Measurements from ENCODE around the gene CLASP1.
A peak's percentile ranks its signal among the peaks of the same experiment; 100 is the strongest.
"Not testable (repeated sequence)": the region's sequence is repeated elsewhere in the genome, so short reads cannot be mapped to it uniquely, and the experiment has no call there.

CLASP1 gene

DNA sequence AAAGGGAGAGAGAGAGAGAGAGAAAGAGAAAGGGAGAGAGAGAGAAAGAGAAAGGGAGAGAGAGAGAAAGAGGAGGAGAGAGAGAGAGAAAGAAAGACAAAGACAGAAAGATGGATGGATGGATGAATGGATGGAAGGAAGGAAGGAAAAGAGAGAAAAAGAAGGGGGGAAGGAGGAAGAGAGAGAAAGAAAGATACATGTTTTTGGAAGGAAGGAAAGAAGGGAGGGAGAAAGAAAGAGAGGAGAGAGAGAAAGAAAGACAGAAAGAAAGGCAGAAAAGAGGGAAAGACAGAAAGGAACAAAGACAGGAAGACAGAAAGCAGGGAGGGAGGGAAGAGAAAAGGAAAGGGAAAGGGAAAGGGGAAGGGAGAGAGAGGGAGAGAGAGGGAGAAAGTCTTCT is 67.0 kb downstream of the CLASP1 start:
- no peak for DNase-seq (ENCODE audit: low read depth)

DNA sequence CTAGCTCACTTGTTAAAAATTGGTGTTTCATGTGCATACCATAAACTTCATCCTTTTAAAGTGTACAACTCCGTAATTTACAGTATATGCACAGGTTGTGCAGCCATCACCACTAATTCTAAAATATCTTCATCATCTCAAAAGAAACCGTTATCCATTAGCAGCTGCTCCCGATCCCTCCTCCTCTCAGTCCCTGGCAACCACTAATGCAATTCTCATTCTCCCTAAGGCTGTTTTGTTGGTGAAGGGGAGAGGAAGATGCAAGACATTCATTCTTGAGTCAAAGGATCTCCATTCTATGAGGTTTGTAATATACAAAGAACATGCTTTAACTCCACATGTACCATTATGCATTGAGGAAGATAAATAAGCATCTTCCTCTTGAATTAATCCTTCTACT is 70.0 kb downstream of the CLASP1 start:
- no peak for DNase-seq (ENCODE audit: low read depth)

DNA sequence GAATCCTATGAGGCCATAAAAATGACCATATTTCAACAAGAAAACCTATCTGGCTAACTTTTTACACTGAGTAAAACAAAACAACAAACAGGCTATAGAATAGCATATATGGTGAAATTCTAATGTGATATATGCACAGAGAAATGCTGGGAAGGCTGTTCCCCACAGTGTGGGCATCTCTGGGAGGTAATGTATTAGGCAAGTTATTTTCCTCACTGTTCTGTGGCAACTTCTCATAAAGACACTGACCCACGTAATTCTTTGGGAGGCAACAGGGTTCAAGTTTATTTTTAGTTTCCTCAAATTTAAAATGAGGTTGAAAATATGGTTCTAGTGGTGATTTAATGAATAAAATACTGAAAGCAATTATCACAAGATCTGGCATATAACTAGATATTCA is 71.9 kb downstream of the CLASP1 start:
- DNase-seq (ENCODE audit: low read depth): no peak

DNA sequence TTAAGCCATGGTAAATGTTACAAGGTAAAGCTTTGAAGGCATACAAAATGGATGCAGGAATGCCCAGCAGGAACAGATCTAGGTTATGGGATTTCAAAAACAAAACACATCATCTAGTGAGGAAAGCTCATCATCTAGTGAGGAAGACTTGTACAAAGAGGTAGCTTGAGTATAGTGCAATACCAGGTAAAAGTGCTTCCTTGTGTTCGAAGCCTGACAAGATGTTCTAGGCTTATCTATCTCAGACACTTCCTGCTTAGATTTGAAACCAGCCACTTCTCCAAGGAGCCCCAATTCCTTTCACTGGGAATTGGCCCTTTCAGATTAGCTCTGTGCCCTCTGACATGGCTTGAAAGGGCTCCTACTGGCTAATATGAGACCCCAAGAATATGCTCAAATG is 73.0 kb downstream of the CLASP1 start:
- no peak for DNase-seq (ENCODE audit: low read depth)

DNA sequence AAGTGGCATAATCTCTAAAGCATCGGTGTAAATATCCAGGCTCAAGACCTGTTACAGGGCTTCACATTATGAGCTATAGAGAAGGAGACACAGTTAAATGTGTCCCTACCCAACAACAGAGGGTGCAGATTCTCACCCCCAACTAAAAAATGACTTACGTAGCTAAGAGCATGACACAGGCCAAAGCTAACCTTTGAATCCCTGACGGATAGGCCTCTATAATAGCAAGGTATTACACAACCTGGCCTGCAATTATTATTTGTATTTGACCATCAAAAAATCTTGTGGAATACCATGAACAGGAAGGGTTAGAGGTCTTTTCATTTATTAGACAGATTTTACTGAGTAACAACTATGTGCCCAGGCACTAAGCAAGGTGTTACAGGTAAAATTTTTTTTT is 73.5 kb downstream of the CLASP1 start:
- DNase-seq (ENCODE audit: low read depth): no peak

DNA sequence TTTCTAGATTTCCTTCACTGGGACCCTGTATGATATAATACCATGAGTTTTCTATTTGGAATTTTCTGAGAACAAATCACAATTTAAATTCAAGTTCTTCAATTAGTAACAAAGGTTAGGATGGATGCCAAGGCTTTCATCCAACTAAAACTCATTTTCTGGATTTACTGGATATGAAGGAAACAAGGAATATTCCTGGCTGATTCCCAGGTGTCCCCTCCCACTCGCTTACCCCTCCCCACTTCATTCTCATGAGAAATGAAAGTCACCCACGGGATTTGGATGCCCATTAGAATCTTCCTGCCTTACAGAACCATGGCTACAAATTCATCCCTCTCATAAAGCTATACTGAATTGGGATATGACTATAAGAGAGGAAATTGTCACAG is 78.6 kb downstream of the CLASP1 start:
- no peak for DNase-seq (ENCODE audit: low read depth)

DNA sequence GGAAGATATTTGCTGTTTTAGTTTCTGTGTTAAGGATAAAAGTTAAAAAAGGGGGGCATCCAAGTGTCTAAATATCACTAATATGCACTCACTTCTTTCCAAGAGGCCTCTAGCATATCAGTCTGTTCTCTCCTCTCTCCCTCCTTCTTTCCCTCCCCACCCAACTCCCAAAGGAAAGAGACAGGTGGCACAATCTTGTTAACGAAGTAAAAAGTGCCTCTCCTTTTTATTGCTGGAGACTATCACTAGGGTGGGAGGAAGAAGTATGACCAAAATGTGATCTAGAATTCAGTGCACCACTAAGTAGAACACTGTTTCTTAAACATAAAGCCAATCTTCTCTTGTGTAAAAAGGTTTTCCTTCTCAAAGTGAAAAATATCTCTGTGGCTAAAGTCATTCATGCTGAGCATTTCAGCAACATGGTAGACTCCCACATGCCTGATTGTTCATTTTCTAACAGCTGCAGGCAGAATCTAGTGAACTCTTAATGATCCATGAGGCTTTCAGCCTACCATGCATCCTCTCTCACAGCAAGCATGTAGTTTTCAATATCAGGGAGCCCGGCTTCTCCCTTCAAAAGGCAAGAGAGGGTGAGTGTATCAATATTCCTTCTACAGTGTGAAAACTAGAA is 79.1 kb downstream of the CLASP1 start:
- DNase-seq (ENCODE audit: low read depth): no peak

DNA sequence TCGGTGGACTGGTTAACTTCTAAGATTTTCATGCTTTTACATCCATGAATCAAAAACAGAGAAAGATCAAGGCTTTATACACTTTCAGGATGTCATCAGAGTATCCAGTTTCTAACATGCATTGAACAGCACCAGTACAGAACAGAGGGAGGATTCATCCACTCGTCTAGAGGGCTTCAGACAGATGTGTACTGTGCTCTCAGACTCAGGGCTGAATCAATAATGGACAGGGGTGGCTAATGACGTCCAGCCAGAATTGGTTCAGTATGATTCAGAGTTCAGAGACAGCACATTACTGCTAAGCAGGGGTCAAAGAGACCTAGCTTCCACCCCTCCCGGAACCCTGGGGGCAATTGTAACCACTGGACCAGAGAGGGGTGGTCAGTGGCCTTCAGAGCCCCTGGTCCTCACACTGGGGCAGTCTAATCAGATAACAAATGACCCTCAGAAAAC is 81.3 kb downstream of the CLASP1 start:
- no peak for DNase-seq (ENCODE audit: low read depth)

DNA sequence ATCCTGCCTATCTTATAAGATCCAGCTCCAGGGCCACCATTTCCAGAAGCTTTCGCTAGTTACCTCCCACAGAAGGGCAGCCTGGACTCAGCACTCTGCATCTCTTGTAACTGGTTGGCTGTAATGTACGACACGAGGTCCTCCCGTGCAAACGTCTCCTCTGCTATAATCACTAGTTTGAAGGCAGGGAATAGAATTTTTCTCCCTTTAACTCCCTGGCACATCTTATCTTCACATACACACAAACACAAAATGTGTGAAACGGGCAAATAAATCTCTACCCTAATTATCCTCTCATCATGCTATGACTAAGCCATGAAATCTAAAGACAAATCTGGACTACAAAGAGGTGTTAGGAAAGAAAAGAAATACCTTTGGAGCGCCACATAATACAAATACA is 81.8 kb downstream of the CLASP1 start:
- no peak for DNase-seq (ENCODE audit: low read depth)

DNA sequence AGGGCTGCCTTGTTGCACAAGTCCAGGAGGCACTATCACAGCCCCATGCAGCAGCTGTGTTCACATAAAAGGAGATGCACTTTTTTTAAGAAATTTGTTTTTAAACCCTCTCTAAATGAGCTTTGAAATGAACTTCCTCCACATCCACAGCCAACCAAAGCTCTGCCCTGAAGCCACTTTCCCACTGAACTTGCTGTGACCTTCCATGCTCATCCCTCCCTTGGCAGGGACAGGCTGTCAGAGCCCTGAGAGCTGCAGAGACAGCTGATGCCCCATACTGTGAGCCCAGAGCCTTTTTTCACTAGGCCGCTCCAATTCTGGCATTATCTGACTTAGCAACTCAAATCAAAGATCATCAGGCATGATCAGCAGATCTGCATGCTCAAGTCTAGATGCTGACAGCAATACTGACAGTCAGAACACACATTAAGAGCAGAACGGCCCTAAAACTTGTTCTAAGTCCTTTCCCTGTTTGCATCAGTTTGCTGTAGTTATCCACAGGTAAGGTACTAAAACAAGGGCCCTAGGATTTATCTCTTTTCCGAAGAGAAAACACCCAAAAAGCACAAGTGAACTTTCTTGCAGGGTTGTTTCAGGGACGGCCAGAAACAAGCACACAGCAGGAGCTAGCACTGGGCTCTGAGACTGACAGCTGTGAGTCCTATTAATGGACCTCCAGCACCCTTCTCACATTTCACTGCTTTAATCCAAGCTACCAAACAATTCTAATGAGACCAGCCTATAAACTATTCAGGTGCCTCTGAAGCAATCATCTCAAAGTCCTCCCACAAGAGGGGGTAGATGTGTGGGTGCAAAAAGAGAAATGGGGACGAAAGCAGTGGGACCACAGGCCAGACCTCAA is 83.6 kb downstream of the CLASP1 start:
- no peak for DNase-seq (ENCODE audit: low read depth)

DNA sequence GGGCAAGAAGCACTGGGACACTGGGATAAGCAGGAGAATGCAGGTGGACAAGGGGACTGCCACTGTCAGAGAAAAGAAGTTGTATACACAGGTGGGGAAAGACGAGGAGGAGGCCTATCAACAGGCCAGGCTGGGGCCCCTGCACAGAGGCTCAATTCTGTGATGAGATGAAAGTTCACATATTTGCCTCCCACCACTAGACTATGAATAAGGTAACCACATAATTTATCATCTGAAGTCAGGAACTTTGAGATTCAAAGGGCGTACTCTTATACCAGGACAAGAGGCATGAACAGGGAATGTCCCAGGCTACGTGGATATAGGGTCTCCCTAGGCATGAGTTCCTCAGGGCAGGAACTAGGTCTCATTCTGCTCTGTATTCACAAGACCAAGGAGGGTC is 84.4 kb downstream of the CLASP1 start:
- DNase-seq (ENCODE audit: low read depth): no peak

DNA sequence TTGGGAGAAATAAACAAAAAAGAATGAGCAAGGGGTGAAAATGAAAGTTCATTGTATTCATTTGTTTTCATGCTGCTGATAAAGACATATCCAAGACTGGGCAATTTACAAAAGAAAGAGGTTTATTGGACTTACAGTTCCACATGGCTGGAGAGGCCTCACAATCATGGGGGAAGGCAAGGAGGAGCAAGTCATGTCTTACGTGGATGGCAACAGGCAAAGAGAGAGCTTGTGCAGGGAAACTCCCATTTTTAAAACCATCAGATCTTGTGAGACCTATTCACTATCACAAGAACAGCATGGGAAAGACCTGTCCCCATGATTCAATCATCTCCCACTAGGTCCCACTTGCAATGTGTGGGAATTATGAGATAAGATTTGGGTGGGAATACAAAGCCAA is 85.5 kb downstream of the CLASP1 start:
- DNase-seq (ENCODE audit: low read depth): not testable (repeated sequence)

DNA sequence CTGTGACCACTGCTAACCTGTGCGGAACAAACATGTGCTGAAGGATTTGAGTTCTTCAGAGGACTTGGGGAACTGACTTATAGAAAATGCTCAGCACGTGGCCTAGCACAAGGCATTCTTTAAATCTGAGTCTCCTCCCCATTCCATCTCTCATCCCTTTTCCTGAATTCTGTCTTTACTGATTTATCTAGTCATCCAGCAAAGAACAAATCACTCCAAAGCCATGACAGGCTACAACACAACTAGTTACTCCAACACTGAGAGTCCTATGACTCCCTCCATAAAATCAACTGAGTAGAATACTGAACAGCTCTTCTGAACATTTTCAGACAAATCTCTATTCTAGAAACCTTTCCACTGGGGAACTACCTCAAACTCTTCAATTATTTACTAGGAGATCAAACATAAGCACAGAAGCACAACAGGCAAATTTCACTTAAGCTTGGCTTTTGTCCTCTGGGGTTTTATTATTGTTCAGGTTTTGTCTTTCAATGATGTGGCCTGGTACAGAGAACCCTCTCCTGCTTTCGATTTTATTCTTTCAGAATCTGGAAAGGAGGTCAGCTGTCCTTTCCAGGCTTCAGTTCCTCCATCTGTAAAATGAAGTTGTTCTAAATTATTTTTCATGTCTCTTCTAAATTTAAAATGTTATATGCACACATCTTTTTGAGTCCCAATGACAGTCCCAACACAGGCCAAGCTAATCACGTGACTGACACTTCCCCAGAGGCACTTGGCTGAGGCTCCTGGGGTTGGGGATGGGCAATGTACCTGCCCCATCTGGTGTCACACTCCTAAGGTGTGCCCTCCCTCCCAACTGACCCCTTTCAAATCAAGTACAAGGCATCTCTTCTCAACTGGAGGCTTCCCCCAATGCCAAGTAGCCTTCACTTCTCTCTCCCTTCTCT is 86.7 kb downstream of the CLASP1 start:
- DNase-seq (ENCODE audit: low read depth): no peak

DNA sequence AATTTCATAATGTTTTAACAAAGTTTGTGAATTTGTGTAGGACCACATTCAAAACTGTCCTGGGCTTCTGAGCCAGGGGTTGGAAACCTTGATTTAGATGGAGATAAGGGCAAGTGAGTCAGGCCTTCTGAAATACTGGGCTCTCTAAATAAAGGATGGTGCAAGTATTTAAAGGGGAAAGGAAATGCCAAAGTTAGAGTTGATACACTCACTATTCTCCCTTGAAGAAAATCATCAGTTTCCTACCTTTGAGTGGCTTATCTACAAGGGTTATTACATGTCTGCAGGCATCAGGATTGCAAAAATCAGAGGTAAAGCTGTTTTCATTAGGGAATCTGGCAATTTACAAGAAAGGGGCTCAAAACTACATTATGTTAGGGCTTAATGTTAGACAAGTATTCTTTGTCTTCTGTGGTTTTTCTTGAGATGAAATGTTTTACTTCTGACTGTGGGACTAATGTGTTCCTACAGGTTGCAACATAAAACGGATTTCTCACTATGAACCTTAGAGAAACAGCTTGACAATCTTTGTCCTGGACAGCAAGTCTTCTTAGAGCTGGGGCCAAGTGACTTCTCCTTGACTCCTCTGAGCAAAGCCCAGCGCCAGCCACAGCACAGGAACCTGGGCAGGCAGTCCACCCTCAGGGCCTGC is 87.5 kb downstream of the CLASP1 start:
- DNase-seq (ENCODE audit: low read depth): peak; percentile 18

DNA sequence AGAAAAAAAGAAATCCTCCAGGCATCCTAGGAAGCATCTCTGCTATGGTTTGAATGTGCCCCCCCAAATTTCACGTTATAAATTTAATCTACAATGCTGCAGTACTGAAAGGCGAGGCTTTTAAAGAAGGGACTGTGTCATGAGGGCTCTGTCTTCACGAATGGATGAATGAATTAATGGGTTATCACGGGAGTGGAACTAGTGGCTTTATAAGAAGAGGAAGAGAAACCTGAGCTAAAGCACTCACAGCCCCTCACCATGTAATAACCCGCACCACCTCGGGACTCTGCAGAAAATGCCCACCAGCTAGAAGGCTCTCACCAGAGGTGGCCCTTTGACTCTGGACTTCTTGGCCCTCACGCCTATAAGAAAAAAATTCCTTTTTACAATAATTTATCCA is 90.9 kb downstream of the CLASP1 start:
- DNase-seq (ENCODE audit: low read depth): no peak

DNA sequence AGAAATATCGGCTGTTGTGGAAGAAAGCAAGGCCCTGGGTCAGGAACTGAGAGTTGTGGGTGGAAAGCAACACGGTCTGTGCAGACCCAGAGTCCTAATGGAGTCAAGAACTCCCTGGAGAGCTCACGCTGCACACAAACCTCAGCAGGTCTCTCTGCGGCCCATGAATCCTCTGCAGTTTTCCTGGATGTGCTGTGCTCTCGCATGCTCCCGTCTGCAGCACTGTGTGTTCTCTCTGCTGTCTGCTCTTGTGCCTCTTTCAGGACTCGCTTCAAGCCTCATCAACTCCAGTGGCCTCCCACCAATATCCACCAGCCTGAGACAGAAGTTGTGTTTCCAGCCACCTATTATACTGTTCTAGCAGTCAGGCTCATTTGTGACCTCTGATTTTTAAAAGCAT is 94.3 kb downstream of the CLASP1 start:
- DNase-seq (ENCODE audit: low read depth): no peak

DNA sequence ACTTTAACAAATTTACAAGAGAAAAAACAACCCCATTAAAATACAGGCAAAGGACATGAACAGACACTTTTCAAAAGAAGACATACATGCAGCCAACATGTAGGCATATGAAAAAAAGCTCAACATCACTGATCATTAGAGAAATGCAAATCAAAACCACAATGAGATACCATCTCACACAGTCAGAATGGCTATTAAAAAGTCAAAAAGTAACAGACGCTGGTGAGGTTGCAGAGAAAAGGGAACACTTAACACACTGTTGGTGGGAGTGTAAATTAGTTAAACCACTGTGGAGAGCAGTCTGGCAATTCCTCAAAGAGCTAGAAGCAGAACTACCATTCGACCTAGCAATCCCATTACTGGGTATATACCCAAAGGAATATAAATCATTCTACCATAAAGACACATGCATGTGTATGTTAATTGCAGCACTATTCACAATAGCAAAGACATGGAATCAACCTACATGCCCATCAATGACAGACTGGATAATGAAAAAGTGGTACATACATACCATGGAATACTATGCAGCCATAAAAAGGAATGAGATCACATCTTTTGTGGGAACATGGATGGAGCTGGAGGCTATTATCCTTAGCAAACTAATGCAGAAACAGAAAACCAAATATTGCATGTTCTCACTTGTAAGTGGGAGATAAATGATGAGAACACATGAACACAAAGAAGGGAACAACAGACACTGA is 96.6 kb downstream of the CLASP1 start:
- not testable (repeated sequence) for DNase-seq (ENCODE audit: low read depth)

DNA sequence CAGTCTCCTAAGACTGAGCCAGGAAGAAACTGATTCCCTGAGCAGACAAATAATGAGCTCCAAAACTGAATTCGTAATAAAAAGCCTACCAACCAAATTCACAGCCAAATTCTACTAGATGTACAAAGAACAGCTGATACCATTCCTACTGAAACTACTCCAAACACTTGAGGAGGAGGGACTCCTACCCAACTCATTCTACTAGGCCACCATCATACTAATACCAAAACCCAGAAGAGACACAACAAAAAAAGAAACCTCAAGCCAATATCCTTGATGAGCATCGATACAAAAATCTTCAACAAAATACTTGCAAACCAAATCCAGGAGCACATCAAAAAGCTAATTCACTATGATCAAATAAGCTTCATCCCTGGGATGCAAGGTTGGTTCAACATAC is 98.6 kb downstream of the CLASP1 start:
- DNase-seq (ENCODE audit: low read depth): no peak

DNA sequence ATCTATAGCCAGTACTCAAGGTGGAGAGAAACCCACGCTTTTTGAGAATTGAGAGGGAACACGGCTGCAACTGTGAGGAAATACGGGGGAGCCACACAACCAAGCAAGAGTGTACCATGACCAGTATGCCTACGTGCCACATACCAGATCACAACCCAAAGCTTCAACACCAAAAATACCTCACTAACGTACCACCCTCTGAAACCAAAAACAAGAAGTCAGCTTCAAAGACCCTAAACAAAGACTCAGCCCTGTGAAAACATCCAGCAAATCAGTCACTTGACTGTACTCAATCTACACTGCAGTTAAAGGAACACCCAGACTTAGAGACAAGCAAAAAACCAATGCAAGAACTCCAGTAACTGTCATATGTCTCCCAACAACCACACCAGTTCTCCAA is 101.6 kb downstream of the CLASP1 start:
- DNase-seq (ENCODE audit: low read depth): no peak

DNA sequence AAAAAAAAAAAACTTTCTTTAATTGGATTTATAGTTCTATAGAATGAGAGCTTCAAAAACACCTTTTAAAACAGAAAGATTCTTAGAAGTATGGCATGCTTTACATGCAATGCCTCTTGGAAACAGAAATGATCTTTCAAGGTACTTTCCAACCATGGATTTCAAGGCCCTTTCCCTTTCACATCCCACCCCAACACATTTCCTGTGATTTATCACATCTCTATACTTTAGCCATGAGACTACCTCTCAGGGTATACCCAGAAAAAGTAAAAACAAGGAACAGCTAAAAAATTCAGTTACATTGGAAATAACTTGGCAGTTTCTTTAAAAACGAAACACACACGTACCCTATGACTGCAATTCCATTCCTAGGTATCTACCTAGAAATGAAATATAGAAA is 103.3 kb downstream of the CLASP1 start:
- DNase-seq (ENCODE audit: low read depth): no peak

DNA sequence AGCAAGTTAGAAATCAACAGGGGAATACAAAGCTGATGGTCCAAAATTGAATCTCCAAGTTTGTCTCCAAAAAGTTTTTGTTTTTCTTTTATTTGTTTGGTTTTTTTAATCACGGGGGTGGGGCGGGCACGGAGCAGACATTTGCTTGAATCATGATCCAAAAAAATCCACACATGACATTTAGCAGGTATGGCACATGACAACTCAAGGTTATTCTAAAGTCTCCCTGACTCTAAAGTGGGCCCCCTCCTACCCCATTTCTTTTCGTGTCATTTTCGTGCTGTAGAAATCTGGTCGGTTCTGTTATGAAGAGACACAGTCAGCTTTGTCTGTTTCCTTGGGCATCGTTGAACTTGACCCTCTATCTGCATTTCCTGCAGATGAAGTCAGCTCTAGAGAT is 104.0 kb downstream of the CLASP1 start:
- DNase-seq (ENCODE audit: low read depth): no peak

DNA sequence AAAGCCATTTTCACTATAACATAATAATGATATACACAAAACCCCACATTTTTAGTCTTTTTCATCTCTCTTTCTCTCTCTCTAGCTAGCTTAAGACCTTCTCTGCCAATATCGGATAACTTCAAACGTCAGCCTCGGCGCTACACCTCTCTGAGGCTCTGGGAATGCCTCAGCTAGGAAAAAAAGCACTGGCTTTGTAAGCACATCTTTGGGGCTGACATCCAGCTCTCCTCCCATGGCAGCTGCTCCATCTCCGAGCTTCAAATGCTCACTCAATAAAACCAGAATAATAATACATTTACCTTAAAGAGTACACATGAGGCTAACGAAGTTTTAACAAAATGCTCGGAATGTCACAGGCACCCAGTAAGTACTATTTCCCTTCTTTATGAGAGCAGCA is 107.8 kb downstream of the CLASP1 start:
- no peak for DNase-seq (ENCODE audit: low read depth)

All from HS-5 (cell line).